GOT3 (cell line): ENCODE data around the gene NOSIP.

ENCODE experiments used
- DNase-seq: peaks from one replicate; lab custom pipeline; 2025; ENCODE audit warnings: mixed read lengths; lab: John Stamatoyannopoulos, UW

Gene NOSIP

GRCh38 chr19:49570997-49571676 is 9.2 kb downstream of the NOSIP start:
- no peak for DNase-seq

DNA sequence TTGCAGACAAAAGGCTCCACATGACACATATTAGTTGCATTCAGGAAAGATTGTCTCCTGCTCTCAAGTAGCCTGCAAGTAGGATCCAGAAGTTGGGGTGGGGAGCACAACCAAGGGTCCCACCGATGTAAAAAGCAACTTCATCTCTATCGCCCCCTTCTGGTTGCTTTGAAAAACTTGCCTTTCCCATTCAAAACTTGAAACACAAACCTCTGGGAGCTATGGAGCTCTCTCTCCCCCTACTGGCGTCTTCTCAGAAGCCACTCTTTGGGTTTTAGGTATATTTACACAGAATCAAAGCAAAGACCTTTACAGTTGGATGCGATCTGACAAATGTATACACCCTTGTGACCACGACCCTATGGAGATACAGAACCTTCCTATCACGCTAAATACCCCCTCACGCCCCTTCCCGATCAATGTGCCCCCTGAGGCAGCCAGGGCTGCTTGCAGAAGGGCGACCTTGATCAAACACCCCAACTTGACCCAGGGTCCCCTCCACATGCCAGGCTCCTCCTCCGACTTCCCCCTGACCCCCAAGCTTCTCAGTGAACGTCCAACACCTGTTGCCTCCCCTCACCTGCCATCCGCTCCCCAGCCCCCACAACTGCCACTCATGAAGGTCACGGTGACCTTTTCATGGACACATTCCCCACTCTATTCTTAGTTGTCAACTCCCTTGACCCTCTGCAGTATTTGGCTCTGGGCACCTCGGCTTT is 10.1 kb downstream of the NOSIP start:
- DNase-seq = no peak

DNA sequence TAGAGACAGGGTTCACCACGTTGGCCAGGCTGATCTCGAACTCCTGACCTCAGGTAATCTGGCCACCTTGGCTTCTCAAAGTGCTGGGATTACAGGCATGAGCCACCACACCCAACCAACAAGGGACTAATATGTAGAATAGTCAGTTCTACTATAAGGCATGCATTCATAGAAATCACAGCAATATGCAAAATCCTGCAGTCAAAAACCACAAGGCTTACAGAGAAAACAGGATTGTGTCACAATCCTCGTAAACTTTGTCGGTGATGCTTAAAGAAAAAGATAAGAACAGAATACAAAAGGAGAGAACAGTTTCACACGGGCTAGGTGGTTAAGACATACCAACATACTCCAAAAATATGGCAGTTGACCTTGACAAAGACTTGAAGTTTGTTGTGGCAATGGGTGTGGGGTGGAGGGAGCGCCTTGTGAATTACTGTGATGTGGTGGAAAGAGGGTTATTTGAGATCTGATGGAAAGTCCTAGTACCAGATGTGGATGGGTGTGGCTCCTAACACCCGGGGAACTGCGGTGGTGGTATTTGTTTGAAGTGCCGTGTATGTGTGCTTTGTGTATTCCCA is 12.4 kb downstream of the NOSIP start:
- no peak for DNase-seq

- DNase-seq = no peak
Measured at GRCh38 chr19:49566302-49566701, 14.1 kb downstream of the NOSIP start.

- DNase-seq = no peak
Measured at GRCh38 chr19:49565261-49565660, 15.1 kb downstream of the NOSIP start.

GRCh38 chr19:49564616-49565045 is 15.7 kb downstream of the NOSIP start:
- DNase-seq = no peak

- no peak for DNase-seq
Measured at GRCh38 chr19:49560358-49560900, 19.9 kb downstream of the NOSIP start.

- DNase-seq = no peak
Measured at GRCh38 chr19:49559928-49560327, 20.4 kb downstream of the NOSIP start.

DNA sequence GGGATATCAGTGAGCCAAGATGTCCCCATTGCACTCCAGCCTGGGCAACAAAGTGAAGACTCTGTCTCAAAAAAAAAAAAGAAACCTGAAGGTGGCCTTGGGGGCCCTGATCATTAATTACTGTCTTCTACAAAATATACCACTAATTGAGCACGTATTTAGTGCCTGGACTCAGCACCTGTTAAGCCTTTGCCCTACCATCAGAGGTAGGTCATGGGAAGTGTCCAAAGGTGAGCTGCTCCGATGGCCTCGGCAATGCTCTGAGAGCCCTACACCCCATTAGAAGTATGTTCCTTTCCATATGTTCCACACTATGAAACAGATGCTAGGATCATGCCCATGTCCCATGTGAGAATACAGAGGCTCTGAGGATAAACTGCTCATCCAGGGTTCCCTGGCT is 20.9 kb downstream of the NOSIP start:
- no peak for DNase-seq

- DNase-seq = no peak
Measured at GRCh38 chr19:49558591-49558990, 21.8 kb downstream of the NOSIP start.

DNA sequence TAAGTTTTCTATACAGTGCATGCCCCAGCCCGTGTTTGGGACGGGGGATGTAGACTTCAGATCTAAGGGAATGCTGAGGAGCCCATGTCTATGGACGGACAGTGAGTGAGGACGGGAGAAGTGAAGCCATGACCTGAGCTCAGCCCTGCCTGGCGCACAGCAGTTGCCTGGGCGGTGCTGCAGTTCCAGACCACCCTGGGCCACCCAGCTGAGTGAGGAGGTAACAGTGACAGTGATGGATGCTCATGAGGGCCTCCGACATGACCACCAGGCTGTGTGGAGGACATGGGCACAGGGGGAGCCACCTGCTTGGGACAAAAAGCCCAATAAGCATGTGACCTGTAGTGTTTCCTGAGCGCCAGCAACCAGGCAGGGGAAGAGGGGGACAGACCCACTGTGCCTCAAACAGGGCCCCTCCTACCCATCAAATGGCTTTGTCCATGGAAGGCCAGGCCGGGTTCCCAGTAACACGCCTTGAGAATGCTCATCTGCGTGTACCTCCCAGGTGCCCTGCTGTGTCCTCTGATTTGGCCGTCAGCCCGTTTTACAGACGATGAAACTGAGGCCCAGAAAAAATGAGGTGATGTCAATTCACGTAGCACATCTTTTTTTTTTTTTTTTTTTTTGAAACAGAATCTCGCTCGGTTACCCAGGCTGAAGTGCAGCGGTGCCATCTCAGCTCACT is 22.6 kb downstream of the NOSIP start:
- DNase-seq = no peak

DNA sequence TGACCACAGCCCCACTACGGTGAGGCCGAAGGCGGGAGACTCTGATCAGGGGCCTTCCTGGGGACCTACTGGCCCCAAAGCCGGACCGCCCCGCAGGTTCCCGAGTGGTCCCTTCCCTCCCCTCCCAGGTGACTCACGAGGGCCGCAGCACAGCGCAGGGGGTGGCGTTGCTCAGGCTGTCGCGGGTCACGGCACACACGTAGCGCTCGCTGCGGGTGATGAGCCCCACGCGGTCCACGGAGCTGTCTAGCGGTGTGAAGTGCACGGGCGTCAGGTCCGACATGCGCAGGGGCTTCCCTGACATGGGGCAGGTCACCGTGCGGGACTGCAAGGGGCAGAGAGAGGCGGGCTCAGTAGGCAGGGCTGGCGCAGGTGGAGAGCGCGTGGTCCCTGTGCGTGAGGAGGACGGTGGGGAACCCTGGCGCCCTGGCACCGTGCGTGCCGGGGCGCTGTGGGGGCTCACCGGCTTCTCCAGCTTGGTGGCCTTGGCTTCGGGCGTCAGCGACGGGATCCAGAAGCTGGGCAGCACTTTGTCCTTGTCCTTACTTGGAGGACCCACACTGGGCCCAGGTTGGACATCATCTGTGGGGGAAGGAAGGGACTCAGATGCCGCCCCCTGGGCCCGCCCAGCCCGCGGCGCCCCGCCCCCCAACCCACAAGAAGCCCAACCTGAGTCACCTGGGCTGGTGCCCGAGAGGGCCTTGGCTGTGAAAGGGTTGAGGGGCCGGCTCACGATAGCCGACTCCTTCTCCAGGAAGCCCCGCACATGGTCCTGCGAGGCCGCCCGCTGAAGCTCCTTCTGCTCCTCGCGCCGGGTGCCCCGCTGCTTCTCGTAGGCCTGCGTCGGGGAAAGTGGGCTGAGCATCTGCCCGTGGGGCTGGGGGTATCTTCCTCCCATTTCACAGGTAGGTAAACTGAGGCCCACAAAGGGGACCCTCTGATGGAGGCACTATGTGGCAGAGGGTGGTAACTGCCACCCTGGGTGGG is 23.7 kb downstream of the NOSIP start:
- DNase-seq = no peak

GRCh38 chr19:49555600-49556411 is 24.6 kb downstream of the NOSIP start:
- DNase-seq = no peak

- DNase-seq = no peak
Measured at GRCh38 chr19:49554701-49555181, 25.6 kb downstream of the NOSIP start.

- DNase-seq = no peak
Measured at GRCh38 chr19:49553451-49554271, 26.7 kb downstream of the NOSIP start.

DNA sequence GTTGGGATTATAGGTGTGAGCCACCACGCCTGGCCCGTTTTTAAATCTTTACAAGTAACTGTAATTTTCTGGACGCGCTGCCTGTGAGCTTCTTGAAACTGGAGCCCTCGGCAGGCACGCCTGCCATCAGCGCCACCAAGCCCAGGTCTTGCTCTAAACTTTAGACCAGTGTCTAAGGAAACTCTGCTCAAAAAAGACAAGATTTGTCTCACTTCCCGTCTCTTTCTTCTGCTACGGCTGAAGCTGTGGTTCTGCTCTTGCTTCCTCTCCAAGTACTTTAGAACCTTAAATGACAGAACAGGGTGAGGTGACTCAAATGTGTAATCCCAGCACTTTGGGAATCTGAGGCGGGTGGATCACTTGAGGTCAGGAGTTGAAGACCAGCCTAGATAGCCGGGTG is 27.6 kb downstream of the NOSIP start:
- DNase-seq = no peak

- no peak for DNase-seq
Measured at GRCh38 chr19:49551531-49551930, 28.8 kb downstream of the NOSIP start.

DNA sequence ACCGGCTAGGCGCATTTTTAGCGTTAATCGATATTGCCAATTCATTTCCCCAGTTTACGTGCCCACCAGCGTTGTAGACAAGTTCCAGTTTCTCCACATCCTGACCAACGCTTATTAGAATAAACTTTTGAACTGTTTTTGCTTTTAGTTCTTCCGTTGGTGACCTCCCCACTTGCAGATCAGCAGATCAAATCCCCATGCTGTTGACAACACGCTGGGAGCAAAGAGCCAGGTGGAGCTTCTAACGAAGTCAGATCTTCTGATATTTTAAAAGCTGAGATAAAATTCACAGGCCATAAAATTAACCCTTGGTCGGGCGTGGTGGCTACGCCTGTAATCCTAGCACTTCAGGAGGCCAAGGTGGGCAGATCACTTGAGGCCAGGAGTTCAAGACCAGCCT is 31.3 kb downstream of the NOSIP start:
- DNase-seq = no peak

- no peak for DNase-seq
Measured at GRCh38 chr19:49546825-49547565, 33.4 kb downstream of the NOSIP start.
